GM08714 (cell line): ENCODE results near the gene MYLK.
"Not testable (repeated sequence)": the region's sequence is repeated elsewhere in the genome, so short reads cannot be mapped to it uniquely, and the experiment has no call there.

Source experiments
- H3K4me3 ChIP-seq: fragments of 200-500 bp; sonication (Bioruptor generic); 2 replicates; pipeline ENCODE4 v1.5.1; 2014; ENCODE audit warnings: mild to moderate bottlenecking, low read length, inconsistent platforms
- ZNF274 ChIP-seq: IDR thresholded peaks from 2 replicates; pipeline ENCODE4 v1.6.1; 2012; ENCODE audit warnings: mild to moderate bottlenecking, low read depth, low read length

Gene MYLK

DNA sequence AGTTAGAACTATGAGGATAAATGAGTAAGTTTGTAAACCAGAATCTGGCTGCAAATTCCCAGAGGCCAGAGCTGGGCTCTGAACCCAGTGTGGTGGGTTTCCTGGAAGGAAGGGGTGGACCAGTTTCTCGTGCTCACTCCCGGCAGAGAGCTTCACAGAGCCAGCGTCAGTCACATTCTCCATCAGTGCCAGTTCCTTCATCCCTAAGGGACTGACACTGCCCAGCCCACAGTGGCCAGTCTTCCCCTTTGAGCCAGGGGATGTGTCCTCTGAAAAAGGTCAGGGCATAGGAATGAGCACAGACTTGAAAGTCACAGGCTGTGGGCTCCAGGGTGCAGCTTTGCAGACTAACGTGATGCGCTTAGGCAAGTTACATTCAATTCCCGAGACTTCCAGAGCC, 163.5 kb downstream of the MYLK start:
- TF ChIP-seq ZNF274, result no peak

DNA sequence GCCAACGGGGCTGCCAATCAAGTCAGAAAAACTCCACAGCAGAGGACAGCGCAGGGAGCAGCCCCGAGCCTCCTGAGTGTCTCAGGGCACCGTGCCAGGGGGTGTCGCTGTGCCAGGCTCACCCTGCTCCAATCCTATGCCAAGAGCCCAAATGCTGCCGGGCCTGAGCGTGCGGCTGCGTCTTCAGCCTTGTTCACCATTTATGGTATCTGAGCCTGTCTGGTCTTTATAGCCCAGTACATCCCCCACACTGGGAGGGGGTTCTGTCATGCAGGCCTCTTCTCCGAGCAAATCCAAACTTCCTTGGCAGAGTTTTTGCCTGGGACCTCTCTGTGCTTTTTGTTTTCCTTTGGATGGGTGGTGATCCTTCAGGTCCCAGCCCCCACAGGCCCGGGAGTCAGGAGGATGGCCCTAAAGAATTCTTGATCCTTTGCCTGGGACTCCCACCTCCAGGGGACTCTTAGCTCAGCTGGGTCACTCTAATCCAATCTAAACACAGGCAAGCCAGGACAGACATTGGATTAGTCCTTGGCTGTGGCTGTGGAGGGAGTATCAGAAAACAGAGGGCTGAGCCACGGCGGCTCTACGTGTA, 164.2 kb downstream of the MYLK start:
- TF ChIP-seq ZNF274, result no peak

More for the DNA sequence above, 163.5 kb downstream of the MYLK start:
- H3K4me3 ChIP-seq, result no peak overlapping the region

DNA sequence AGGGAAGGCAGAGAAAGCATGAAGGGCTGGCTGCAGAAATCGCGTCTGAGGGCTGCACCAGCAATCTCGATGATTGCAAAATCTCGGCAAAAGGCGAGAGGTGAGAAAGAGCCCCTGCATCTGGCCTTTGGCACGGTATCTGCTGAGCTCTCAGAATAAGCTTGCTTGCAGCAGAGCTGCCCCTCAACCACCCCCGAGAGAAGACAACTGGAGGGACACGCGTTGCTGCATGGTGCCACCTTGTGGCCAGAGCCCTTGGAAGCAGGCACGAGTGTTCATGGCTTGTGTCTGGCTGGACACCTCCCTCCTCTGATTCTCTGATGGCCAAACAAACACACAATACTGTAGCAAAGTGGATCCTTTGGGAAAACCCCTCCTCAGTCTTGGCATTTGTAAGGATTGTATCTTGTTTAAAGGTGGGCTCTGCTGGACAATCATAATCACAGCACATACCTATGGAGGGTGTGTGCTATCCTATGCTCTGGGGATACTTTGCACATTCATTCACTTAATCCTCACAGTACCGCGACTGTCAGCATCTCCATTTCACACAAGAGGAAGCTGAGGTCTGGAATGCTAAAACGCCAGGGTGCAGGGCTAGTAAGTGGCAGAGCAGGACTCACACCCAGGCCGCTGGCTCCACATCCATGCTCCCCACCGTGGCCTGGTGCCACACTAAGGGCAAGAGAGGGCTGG, 164.9 kb downstream of the MYLK start:
- H3K4me3 ChIP-seq, result not testable (repeated sequence)

More for the DNA sequence above, 164.2 kb downstream of the MYLK start:
- H3K4me3 ChIP-seq, result no peak overlapping the region

DNA sequence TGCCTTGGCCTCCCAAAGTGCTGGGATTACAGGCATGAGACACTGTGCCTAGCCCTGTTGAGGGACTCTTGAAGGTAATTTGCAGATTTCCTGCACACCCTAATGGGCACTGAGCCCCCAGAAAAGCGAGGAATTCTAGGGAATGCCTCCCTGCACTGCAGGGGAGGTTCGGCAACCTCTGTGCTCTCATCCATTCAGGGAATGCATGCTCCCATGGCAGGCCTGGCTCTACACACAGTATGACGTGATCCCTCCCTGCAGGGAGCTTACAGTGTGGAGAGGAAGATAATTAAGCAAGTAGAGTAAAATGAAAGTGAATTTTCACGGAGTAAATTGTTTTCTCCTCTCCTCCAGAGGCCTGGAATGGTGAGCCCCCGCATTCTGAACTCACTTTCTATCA, 166.0 kb downstream of the MYLK start:
- H3K4me3 ChIP-seq, result no peak overlapping the region
- TF ChIP-seq ZNF274, result no peak

DNA sequence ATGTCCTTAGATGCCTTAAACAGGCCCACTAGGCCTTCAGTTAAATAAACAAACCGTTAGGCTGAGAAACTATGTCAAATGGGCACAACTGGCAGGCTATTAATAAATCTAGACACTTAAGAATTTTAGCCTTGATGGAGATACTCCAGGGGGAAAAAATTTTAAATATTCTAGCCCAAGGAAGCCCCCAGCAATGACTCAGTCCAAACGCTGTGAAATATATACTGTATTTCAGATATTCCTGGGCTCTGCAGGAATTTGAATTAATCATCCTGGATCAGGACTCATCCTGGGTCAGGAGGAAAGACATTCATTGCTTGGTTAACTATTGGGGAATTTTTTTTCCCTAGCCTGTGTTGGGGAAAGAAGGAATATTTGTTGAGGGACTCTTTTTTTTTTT, 166.7 kb downstream of the MYLK start:
- not testable (repeated sequence) for H3K4me3 ChIP-seq

DNA sequence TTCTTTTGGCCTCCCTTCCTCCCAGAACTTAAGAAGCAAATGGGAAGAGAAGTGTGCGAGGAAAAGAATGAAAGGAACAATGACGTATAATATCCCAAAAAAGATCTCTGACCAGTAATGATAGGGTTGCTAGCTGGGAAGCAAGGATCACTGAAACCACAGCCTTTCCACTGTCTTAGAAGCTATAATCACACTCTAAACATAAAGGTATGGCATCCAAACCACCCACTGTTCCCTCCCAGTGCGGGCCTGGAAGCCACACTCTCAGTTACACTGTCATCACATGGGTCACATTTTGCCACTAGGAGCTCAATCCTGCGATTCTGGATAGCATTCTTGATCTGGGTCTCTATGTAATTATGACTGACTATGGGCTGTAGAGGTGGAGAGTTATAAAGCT, 167.7 kb downstream of the MYLK start:
- H3K4me3 ChIP-seq, result no peak overlapping the region

DNA sequence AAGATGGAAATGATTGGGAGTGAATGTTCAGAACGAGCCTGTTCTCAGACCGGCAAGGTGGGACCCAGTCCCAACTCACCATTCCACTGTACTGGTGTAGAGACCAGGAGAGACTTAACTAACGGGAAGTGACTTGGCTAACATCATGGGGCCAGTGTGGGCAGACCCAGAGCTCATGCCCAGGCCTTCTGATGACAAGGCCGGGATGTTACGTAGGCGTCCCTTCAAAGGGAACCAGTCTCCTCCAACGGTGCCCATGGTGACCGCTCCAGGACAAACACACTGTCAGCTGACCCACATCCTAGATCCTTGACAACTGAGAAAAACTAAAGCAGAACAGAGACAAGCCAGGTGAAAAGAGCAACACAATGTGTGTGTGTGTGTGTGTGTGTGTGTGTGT, 170.9 kb downstream of the MYLK start:
- TF ChIP-seq ZNF274, result no peak

More for the DNA sequence above, 167.7 kb downstream of the MYLK start:
- TF ChIP-seq ZNF274, result no peak

DNA sequence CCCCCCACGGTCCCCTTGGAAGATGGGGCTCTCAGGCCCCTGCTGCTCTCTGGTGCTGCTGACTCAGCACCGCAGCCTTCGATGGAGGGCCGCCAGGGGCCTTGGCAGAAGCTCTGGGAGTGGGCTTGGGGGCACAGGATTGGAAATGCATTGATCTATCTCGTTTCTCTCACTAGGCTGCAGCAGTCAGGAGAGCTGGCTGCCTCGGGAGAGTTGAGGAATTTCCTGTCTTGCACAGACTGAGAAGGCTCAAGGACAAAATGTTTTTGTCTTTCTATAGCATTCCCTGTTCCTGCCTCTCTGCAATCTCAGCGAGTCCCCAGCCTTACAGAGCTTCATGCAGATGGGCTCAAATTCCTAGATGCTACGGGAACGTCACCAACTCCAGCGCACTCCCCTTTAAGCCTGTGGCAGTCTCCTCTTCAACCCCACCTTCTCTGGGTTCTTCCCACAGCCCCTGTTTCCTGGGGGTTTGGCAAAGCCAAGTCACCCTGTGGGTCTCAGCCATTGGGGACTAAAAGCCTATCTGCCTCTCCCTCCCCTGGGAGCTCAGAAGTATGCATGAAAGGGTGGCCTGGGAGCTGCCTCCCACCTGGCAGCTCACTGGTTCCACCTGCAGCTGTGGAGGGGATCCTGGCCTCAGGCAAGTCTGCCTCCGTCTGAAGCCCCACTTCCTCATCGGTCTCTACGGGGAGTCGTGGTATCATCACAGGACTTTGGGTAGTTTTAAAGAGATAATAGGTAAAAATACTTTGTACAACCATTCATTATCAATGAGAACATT, 171.9 kb downstream of the MYLK start:
- no peak overlapping the region for H3K4me3 ChIP-seq
- no peak for TF ChIP-seq ZNF274

More for the DNA sequence above, 170.9 kb downstream of the MYLK start:
- H3K4me3 ChIP-seq, result no peak overlapping the region

DNA sequence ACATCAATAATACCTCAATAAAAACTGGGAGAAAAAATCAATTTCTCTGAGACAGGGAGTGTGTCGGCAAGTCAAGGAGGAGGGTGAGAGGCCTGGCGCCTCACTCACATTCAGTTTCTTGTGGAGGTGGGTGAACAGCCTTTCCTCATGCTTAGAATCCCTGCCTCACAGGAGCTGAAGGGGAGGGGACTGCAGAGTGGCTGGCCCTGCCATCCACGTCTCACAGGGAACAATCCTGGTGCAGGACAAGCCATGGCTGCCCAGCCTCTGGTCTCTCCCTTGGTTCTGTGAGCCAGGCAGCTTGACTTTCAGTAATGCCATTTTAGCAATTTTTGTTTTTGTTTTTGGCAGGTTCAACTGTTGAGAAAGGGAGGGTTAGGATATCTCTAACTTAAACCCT, 172.8 kb downstream of the MYLK start:
- no peak for TF ChIP-seq ZNF274
- no peak overlapping the region for H3K4me3 ChIP-seq

DNA sequence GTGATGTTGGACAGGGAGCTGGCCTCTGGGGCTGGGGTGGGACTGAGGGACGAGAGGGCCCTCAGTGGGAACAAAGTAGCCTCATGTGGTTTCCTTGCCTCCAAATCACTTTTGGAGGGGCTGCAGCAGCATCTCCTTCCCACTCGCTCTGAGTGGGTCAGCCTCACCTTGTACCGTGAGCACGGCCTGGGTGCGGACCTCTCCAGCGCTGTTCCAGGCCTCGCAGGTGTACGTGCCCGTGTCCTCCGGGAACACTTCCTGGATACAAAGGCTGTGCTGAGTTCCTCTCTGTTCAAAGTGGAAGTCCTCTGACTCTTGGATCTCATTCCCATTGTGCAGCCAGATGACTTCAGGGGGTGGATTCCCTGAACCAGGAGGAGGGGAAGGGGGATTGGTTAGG, 175.6 kb downstream of the MYLK start:
- no peak for TF ChIP-seq ZNF274
- no peak overlapping the region for H3K4me3 ChIP-seq

DNA sequence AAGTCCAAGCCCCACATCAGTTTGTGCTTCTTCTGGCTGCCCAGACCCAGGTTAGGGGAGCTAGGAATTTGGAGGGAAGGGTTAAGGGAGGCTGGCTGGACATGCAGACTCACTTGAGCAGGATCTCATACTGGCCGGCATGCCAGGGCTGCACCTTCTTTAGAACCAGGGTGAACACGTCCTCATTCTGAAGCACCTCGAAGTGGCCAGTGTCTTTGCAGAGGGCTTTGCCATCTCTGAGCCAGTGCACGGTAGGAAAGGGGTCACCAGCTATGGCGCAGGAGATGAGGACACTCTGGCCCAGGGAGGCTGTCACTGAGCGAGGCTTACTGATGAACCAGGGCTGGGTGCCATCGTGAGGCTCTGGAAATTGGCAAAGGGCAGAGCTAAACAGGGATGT, 176.5 kb downstream of the MYLK start:
- not testable (repeated sequence) for H3K4me3 ChIP-seq

DNA sequence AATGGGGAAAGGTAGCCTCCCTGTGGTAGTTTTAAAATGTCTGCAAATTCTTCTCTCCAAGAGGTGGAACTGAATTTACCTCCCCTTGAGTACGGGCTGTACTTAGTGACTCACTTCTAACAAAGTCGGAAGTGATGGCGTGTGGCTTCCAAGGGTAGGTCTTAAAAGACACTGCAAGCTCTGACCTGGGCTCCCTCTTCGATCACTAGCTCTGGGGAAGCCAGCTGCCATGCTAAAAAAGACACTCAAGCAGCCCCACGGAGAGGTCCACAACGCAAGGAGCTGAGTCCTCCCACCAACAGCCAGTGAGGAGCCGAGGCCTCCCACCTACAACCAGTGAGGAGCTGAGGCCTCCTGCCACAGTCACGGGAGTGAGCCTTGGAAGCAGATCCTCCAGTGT, 177.3 kb downstream of the MYLK start:
- no peak overlapping the region for H3K4me3 ChIP-seq
- no peak for TF ChIP-seq ZNF274

DNA sequence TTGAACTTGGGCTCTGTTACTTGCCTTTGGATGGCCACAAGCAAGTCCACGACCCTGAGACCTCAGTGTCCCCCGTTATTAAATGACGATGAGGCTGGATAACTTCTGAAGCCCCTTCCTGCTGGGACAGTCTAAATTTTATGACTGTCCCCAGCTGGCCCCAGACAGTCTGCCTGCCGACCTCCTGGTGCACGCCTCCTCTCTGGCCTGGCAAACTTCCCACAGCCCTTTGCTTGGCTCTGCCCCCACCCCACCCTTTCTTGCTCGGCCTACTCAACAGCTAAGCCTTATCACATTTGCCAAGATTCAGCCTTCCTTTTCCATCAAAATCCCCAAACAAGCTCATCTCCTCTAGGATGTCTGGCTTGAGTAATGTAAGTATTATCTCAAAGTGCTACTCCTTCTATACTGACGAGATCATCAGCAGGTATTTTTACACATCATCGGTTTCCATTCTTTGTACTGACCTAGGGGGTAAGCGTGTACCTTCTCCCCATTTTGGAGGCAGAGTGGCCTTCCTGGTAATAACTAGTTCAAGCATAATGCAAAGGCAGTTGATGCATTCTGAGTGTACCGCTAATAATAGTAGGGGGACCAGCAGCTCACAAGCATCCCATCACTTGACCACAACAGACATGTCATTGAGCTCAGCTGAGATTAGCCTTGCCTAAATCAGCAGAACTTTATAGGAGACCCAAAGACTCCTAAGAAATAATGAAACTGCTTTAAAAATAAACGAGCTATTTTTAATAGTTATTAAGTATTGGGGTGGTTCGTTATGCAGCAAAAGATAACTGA, 178.4 kb downstream of the MYLK start:
- no peak overlapping the region for H3K4me3 ChIP-seq
- TF ChIP-seq ZNF274, result no peak

DNA sequence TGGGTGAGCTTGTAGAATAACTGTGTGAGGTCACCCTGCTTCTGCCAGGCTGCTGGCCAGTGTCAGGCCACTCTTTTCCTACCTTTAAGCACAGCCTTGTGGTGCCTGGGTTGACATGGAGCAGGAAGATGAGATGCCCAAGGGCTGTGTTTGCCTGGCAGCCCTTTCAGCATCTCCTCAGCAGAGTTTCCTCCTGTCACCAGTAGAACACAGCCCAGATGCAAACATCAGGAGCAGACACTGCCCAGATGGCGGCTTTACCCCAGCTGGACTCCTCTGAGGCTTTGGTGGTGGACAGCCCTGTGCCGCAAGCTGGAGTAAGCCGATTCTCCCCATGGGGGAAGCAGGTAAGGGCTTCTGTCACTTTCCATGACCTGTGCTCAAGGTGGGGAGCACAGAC, 180.5 kb downstream of the MYLK start:
- not testable (repeated sequence) for H3K4me3 ChIP-seq

DNA sequence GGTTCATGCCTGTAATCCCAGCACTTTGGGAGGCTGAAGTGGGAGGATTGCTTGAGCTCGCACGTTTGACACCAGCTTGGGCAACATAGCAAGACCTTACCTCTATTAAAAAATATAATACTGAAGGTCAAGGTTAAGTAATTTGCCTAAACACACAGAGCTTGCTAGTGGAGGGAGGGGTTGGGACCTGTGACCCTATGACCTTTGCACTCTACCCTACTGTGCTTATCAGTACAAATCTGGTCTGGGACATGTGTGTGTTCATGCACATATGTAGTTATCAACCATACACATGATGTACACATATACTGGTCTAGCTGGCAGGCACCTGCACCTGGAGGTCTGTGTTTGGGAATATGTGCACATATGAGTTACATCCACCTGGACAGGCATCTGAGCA, 181.4 kb downstream of the MYLK start:
- TF ChIP-seq ZNF274, result no peak

DNA sequence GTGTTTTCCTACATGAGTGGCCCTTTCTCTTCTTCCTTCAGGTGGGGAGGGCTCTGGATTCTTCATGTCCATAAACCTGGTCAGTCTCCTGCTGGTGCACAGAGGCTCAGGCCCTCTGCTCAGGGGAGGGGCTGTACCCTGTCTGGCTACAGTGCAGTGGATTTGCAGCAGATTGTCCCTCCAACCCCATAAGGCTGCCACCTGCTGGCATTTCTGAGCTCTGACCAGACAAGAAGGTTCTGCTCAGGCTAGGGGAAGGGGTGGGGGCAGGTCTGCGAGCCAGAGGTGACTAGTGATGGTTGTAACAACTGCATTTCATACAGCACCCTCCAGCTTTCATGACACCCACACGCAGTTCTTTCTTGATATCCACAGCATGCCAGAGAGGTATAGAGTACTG, 182.1 kb downstream of the MYLK start:
- H3K4me3 ChIP-seq, result not testable (repeated sequence)

More for the DNA sequence above, 181.4 kb downstream of the MYLK start:
- H3K4me3 ChIP-seq, result no peak overlapping the region
